Right cardiac atrium (tissue), 5 donors: ENCODE results near the gene GCN1. TPM values are rescaled to one million over a fixed set of nuclear protein-coding genes. Genes with fewer than 3 reads are reported as not detected.

Experiments
- ATAC-seq, 2 donors: fragments of 200-7000 bp; cut with Tn5 transposase; one replicate each; pipeline versions ENCODE4 v1.8.0 to v1.9.1; 2020; ENCODE audit warnings: moderate library complexity in 2 of 2, mild to moderate bottlenecking in 1 of 2
- DNase-seq, 3 donors: peaks; one replicate each; pipeline ENCODE4 v3.0.0-alpha.2; 2020
- H3K27ac ChIP-seq: one replicate; pipeline ENCODE4 v1.5.1; 2013; ENCODE audit warnings: mild to moderate bottlenecking, low read length, control low read depth, moderate library complexity
- H3K27me3 ChIP-seq: one replicate; pipeline ENCODE4 v1.6.1; 2013; ENCODE audit not compliant: control insufficient read depth, insufficient read depth
- H3K4me1 ChIP-seq: one replicate; pipeline ENCODE4 v1.6.1; 2013; ENCODE audit warnings: low read length; ENCODE audit not compliant: control insufficient read depth, insufficient read depth
- H3K4me3 ChIP-seq: one replicate; pipeline ENCODE4 v1.5.1; 2013; ENCODE audit warnings: low read length, control low read depth
- H3K9me3 ChIP-seq: one replicate; pipeline ENCODE4 v1.6.1; 2013; ENCODE audit warnings: low read length; ENCODE audit not compliant: control insufficient read depth
- WGBS: extraction: QIAGEN DNeasy Blood & Tissue Kit; methylation state at CpG from one replicate; pipeline ENCODE4 v1.1.7; 2013; 5-methylcytosine and 5-hydroxymethylcytosine counted together
- intact Hi-C, 4 donors: fragments of 100-400 bp; cut with DNase I; formaldehyde crosslinking; loops; one replicate each; pipeline versions ENCODE4 v1.11.0 to v1.14.0; 2022 to 2023
- polyA plus RNA-seq: library from polyadenylated mRNA; stranded (reverse); fragments of 200-250 nt; gene quantifications from one replicate; pipeline ENCODE4 v1.2.3, GENCODE V29; 2013
- total RNA-seq, 4 donors: library from RNA; stranded (reverse); fragmentation: NEBNext Ultra II Directional; extraction: Animal tissue kit (Norgen Biotek cat#: 25700); gene quantifications; one replicate each; pipeline ENCODE4 v1.2.1, GENCODE V29; 2021
- donor health status: healthy with polysubstance abuse.
- donor health status: DM: no; HTN: yes; CAD: no.
- donor health status: DM: no; HTN: no; CAD: no.
- donor health status: DM: no; HTN: yes; CAD: no; lungs with severe emphysema.
- donor health status: DM: yes; HTN: yes; CAD: no.

GCN1 gene
- total and polyA plus RNA-seq, 5 donors: 10.6 to 41.4 (median 34.7) TPM

- intact Hi-C loops: no loop called here
- DNase-seq (no peak), ATAC-seq (no peak)
- 64% methylated on average over 2 of the region's 2 CpGs for whole genome bisulfite sequencing
- Histone ChIP-seq H3K9me3 (no peaks in the 10 kb centered on the region), H3K27ac (no peak overlapping the region), H3K27me3 (no peaks in the 10 kb centered on the region), H3K4me3 (no peak overlapping the region), H3K4me1 (peaks cover 7% of the 10 kb centered on the region)
Measured at GRCh38 chr12:120121343-120121742, 73.2 kb downstream of the GCN1 start.

GRCh38 chr12:120119271-120119973, 75.1 kb downstream of the GCN1 start:
- H3K27me3 ChIP-seq: no peaks in the 10 kb centered on the region
- ATAC-seq (no peak), DNase-seq (no peak)
- no peaks in the 10 kb centered on the region for H3K9me3 ChIP-seq
- intact Hi-C loops: no loop called here
- H3K4me3 ChIP-seq: no peak overlapping the region
- no peak overlapping the region for H3K27ac ChIP-seq
- peaks cover 16% of the 10 kb centered on the region for H3K4me1 ChIP-seq
- 83% methylated on average over 9 of the region's 9 CpGs for WGBS

GRCh38 chr12:120118321-120119061, 76.0 kb downstream of the GCN1 start:
- intact Hi-C loops: no loop called here
- no peaks in the 10 kb centered on the region for H3K27me3 ChIP-seq
- 59% methylated on average over 11 of the region's 11 CpGs for WGBS
- DNase-seq (no peak), ATAC-seq (no peak)
- peak overlapping the region; percentile 98 for H3K4me3 ChIP-seq
- H3K27ac ChIP-seq: no peak overlapping the region
- no peaks in the 10 kb centered on the region for H3K9me3 ChIP-seq
- peaks cover 16% of the 10 kb centered on the region for H3K4me1 ChIP-seq

GRCh38 chr12:120117961-120118320, 76.6 kb downstream of the GCN1 start:
- no peak overlapping the region for H3K27ac ChIP-seq

GRCh38 chr12:120116792-120117651, 77.5 kb downstream of the GCN1 start:
- no peaks in the 10 kb centered on the region for H3K27me3 ChIP-seq
- no peaks in the 10 kb centered on the region for H3K9me3 ChIP-seq
- peak overlapping the region; percentile 89 for H3K27ac ChIP-seq
- peak overlapping the region; percentile 98 for H3K4me3 ChIP-seq
- peak; percentile 95 to 98 (median 97) for DNase-seq
- intact Hi-C loops: no loop called here
- ATAC-seq: peak; percentile 95
- whole genome bisulfite sequencing: under 1% methylated on average over 91 of the region's 91 CpGs
- H3K4me1 ChIP-seq: peaks cover 16% of the 10 kb centered on the region

More at GRCh38 chr12:120117961-120118320, 76.6 kb downstream of the GCN1 start:
- no peaks in the 10 kb centered on the region for H3K27me3 ChIP-seq
- peak overlapping the region; percentile 98 for H3K4me3 ChIP-seq
- no peaks in the 10 kb centered on the region for H3K9me3 ChIP-seq
- ATAC-seq: no peak
- intact Hi-C loops: no loop called here
- DNase-seq: no peak
- peaks cover 16% of the 10 kb centered on the region for H3K4me1 ChIP-seq
- WGBS: 38% methylated on average over 7 of the region's 7 CpGs

DNA sequence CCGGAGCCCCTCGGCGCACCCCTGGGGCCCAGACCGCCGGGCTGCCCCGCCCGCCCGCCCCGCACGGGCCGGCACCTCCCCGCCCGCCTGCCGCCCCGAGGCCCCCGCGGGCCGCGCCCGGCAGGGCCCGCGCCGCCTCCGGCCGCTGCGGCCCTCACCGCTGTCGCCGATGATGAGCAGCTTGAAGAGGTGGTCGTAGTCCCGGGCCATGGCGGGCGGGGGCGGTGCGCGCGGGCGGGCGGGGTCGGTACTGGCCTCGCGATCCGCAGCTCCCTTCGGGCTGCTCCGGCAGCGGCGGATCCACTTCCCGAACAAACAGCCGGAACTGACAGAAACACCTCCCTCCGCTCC, 78.1 kb downstream of the GCN1 start, which contains the start of gene RAB35:
RAB35 (minus strand) TSS at position 313 of the 351 bp plus-strand sequence; CDS start at position 210, 103 bp downstream.
- no peaks in the 10 kb centered on the region for H3K9me3 ChIP-seq
- H3K27ac ChIP-seq: peak within 1 kb of the TSS; percentile 89
- WGBS: under 1% methylated on average over 50 of the region's 50 CpGs
- H3K4me1 ChIP-seq: peaks cover 16% of the 10 kb centered on the region
- peak within 1 kb of the TSS; percentile 98 for H3K4me3 ChIP-seq
- no peak for DNase-seq
- intact Hi-C loops: no loop called here
- no peaks in the 10 kb centered on the region for H3K27me3 ChIP-seq
- ATAC-seq: no peak

DNA sequence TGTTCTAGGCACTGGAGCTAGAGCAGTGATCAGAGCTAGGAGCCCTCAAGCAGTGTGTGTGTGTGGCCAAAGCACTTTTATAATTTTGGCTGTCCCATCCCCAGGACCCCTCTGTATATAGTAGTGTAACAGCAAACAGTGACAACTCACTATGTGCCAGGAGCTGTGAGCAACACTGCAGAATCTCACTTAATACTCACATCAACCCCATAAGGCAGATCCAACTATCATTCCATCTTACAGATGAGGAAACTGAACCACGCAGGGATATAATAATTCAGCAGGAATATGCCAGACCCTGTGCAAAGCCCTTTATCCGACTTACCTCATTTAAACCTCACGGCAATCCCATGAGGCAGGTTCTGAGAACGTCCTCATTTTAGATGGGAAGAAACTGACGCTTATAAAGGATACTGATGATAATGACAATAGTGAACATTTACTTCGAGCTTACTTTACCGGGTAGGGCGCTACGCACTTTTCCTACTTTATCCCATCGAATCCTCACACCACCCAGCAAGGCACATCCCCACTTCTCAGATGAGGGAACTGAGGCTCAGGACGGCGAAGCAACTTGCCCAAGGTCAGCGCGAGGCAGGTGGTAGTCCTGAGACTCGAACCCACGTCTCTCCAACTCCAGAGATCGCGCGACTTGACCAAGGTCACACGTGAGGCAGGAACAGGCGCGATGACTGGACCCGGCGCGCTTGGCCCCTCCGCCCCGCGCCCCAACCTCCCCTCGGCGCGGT, 78.6 kb downstream of the GCN1 start:
- no peaks in the 10 kb centered on the region for H3K9me3 ChIP-seq
- DNase-seq: peak in 2 of 3 donors; percentile 65 to 72
- H3K4me3 ChIP-seq: peak overlapping the region; percentile 98
- intact Hi-C loops: no loop called here
- peak overlapping the region; percentile 57 for H3K27ac ChIP-seq
- WGBS: 15% methylated on average over 31 of the region's 31 CpGs
- peaks cover 16% of the 10 kb centered on the region for H3K4me1 ChIP-seq
- H3K27me3 ChIP-seq: no peaks in the 10 kb centered on the region
- no peak for ATAC-seq

DNA sequence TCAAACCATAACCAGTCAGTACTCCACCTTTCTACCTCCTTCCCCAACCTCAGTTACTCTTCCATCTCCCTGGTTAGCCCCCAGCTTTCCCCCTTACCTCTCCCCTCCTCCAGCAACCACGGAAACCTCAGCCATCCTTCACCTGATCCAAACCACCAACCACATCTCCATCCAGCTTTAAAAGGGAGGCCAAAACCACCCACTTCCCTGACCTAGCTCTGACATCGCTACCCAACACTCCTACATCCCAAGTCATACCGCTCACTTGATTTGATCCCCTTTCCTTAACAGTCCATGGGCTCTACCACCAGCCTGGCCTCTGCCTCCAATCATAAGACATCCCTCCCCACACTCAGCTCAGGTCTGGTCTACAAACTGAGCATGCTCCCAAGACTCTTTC, 79.4 kb downstream of the GCN1 start:
- Histone ChIP-seq H3K27me3 (no peaks in the 10 kb centered on the region), H3K4me3 (no peak overlapping the region), H3K27ac (no peak overlapping the region), H3K9me3 (no peaks in the 10 kb centered on the region), H3K4me1 (peaks cover 16% of the 10 kb centered on the region)
- ATAC-seq (no peak), DNase-seq (no peak)
- intact Hi-C loops: no loop called here
- WGBS: 78% methylated on average over 3 of the region's 3 CpGs

GRCh38 chr12:120110550-120111501, 83.7 kb downstream of the GCN1 start:
- intact Hi-C loops: no loop called here
- Histone ChIP-seq H3K9me3 (no peaks in the 10 kb centered on the region), H3K27ac (no peak overlapping the region), H3K4me3 (no peak overlapping the region), H3K27me3 (no peaks in the 10 kb centered on the region), H3K4me1 (peaks cover 12% of the 10 kb centered on the region)
- DNase-seq (peak; percentile 71 to 90 (median 89)), ATAC-seq (peak; percentile 76 to 82)
- 61% methylated on average over 26 of the region's 26 CpGs for WGBS
